GM23338 (cell line): ENCODE data around the gene HNMT. TPM values are rescaled to one million over a fixed set of nuclear protein-coding genes. Genes with fewer than 3 reads are reported as not detected.

ENCODE experiments used
- ATAC-seq: fragments of 200-7000 bp; cut with Tn5 transposase; 3 replicates; pipeline ENCODE4 v1.9.1; 2020
- DNase-seq: peaks from one replicate; pipeline ENCODE4 v3.0.0-alpha.2; 2015; ENCODE audit warnings: low spot score
- H2AFZ ChIP-seq: fragments of 200-600 bp; sonication (generic); 2 replicates; pipeline ENCODE4 v1.8.0; 2016; ENCODE audit warnings: antibody characterized with exemption, mild to moderate bottlenecking, moderate library complexity
- H3F3A ChIP-seq: fragments of 200-600 bp; sonication (generic); replicated peaks from 2 replicates; pipeline ENCODE4 v1.8.0; 2017; ENCODE audit warnings: antibody characterized with exemption, mixed run types, low read depth
- H3K27ac ChIP-seq: fragments of 200-600 bp; sonication (generic); 2 replicates; pipeline ENCODE4 v1.6.1; 2016; ENCODE audit warnings: low read depth
- H3K27me3 ChIP-seq: fragments of 200-600 bp; sonication (generic); 2 replicates; pipeline ENCODE4 v1.8.0; 2016; ENCODE audit warnings: mild to moderate bottlenecking, mixed run types, moderate library complexity; ENCODE audit not compliant: insufficient read depth
- H3K36me3 ChIP-seq: fragments of 200-600 bp; sonication (generic); 2 replicates; pipeline ENCODE4 v1.8.0; 2016; ENCODE audit warnings: mild to moderate bottlenecking; ENCODE audit not compliant: insufficient read depth
- H3K4me1 ChIP-seq: fragments of 200-600 bp; sonication (generic); 2 replicates; pipeline ENCODE4 v1.8.0; 2016; ENCODE audit warnings: mild to moderate bottlenecking, moderate library complexity; ENCODE audit not compliant: insufficient read depth
- H3K4me2 ChIP-seq: fragments of 200-600 bp; sonication (generic); 2 replicates; pipeline ENCODE4 v1.7.1; 2017; ENCODE audit warnings: mixed run types
- H3K4me3 ChIP-seq: fragments of 200-600 bp; sonication (generic); 2 replicates; pipeline ENCODE4 v1.6.1; 2016; ENCODE audit warnings: mixed run types
- H3K79me2 ChIP-seq: fragments of 200-600 bp; sonication (generic); replicated peaks from 2 replicates; pipeline ENCODE4 v1.8.0; 2017; ENCODE audit warnings: mild to moderate bottlenecking; ENCODE audit not compliant: insufficient read depth
- H3K9me2 ChIP-seq: fragments of 200-600 bp; sonication (generic); 2 replicates; pipeline ENCODE4 v1.8.0; 2017; ENCODE audit not compliant: insufficient read depth
- H4K20me1 ChIP-seq: fragments of 200-600 bp; sonication (generic); replicated peaks from 2 replicates; pipeline ENCODE4 v1.8.0; 2017; ENCODE audit warnings: mild to moderate bottlenecking; ENCODE audit not compliant: insufficient read depth
- H3K27ac Mint-ChIP-seq: 2 replicates; pipeline ENCODE4 v1.8.0; 2020; ENCODE audit warnings: inconsistent platforms, mild to moderate bottlenecking, moderate library complexity, mixed read lengths
- H3K27me3 Mint-ChIP-seq: 3 replicates; pipeline ENCODE4 v1.8.0; 2022; ENCODE audit warnings: low read depth, mild to moderate bottlenecking, moderate library complexity, mixed read lengths, inconsistent platforms; ENCODE audit not compliant: insufficient read depth, poor library complexity
- H3K36me3 Mint-ChIP-seq: 3 replicates; pipeline ENCODE4 v1.8.0; 2021; ENCODE audit warnings: low read depth, mild to moderate bottlenecking, inconsistent platforms, moderate library complexity, mixed read lengths
- H3K4me1 Mint-ChIP-seq: 3 replicates; pipeline ENCODE4 v1.8.0; 2020; ENCODE audit warnings: mild to moderate bottlenecking, inconsistent platforms, mixed read lengths
- H3K4me3 Mint-ChIP-seq: 3 replicates; pipeline ENCODE4 v1.8.0; 2021; ENCODE audit warnings: moderate library complexity, mild to moderate bottlenecking, inconsistent platforms, mixed read lengths
- H3K9me3 Mint-ChIP-seq: 3 replicates; pipeline ENCODE4 v1.8.0; 2020; ENCODE audit warnings: moderate library complexity, mild to moderate bottlenecking, inconsistent platforms, mixed read lengths
- CREB1 ChIP-seq: fragments of 250-450 bp; sonication (Bioruptor Pico); IDR thresholded peaks from 2 replicates; pipeline ENCODE4 v1.5.0; 2020; ENCODE audit warnings: low read depth, mild to moderate bottlenecking, moderate library complexity
- EZH2 ChIP-seq: fragments of 200-600 bp; sonication (generic); IDR thresholded peaks from one replicate; pipeline ENCODE4 v1.8.0; 2017; ENCODE audit warnings: antibody characterized with exemption, mild to moderate bottlenecking, low read depth; ENCODE audit not compliant: unreplicated experiment
- EZH2phosphoT487 ChIP-seq: fragments of 200-600 bp; sonication (generic); IDR thresholded peaks from one replicate; pipeline ENCODE4 v1.8.1; 2018; ENCODE audit warnings: antibody characterized with exemption; ENCODE audit not compliant: unreplicated experiment
- POLR2AphosphoS5 ChIP-seq: IDR thresholded peaks from 2 replicates; pipeline ENCODE4 v1.6.1; 2016; ENCODE audit warnings: antibody characterized with exemption, low read depth
- STAT1 ChIP-seq: IDR thresholded peaks from one replicate; pipeline ENCODE4 v1.6.1; 2016; ENCODE audit warnings: antibody characterized with exemption; ENCODE audit not compliant: unreplicated experiment
- ZNF331 ChIP-seq: fragments of 250-450 bp; sonication (Bioruptor Pico); IDR thresholded peaks from 2 replicates; pipeline ENCODE4 v1.5.0; 2020; ENCODE audit warnings: low read depth, mild to moderate bottlenecking, moderate library complexity
- polyA plus RNA-seq: library from polyadenylated mRNA; unstranded; fragments of >200 nt; fragmentation: Nextera tagmentation; extraction: Ambion mirVana; gene quantifications from 2 replicates; pipeline ENCODE4 v1.2.1, GENCODE V29; 2016
- total RNA-seq: library from RNA; depleted of rRNA; stranded (reverse); fragments of >200 nt; shearing (Covaris generic); gene quantifications from 2 replicates; pipeline ENCODE4 v1.2.3, GENCODE V29; 2014
- TF ChIP-seq, protein P1 (sequence below), 2 experiments: fragments of 200-600 bp in 1 of 2; sonication (generic) in 1 of 2; conservative IDR thresholded peaks; 2 replicates each; pipeline versions ENCODE4 v1.5.1 to v1.6.1; 2016 to 2017; ENCODE audit warnings: antibody characterized with exemption in 2 of 2, low read depth in 2 of 2, mild to moderate bottlenecking in 2 of 2, moderate library complexity in 1 of 2
- TF ChIP-seq, protein P2 (sequence below): IDR thresholded peaks from one replicate; pipeline ENCODE4 v1.6.1; 2018; ENCODE audit warnings: antibody characterized with exemption; ENCODE audit not compliant: unreplicated experiment
- TF ChIP-seq, protein P3 (sequence below): IDR thresholded peaks from 2 replicates; pipeline ENCODE4 v1.6.1; 2016; ENCODE audit warnings: antibody characterized with exemption

The HNMT gene
- total and polyA plus RNA-seq, 2 experiments from 2014 or later, result 3.3 to 3.4 TPM

DNA sequence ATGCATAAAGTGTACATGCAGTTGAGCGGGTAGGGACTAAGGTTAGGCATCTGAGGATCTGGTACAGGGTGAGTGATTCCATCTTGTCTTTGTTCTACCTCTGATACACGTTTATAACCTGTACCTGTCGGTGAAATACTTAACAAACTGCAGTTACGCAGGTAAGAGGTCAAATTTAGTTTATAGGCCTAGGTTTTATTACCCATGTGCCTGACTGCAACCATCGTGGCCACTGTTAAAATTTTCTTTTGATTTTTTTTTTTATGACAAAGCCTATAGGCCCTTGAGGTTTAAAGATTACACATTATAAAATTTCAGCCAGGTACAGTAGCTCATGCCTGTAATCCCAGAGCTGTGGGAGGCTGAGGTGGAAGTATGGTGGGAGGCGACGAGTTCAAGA lies 15.4 kb upstream of the HNMT start (continued):
- TF ChIP-seq, protein P1, sequence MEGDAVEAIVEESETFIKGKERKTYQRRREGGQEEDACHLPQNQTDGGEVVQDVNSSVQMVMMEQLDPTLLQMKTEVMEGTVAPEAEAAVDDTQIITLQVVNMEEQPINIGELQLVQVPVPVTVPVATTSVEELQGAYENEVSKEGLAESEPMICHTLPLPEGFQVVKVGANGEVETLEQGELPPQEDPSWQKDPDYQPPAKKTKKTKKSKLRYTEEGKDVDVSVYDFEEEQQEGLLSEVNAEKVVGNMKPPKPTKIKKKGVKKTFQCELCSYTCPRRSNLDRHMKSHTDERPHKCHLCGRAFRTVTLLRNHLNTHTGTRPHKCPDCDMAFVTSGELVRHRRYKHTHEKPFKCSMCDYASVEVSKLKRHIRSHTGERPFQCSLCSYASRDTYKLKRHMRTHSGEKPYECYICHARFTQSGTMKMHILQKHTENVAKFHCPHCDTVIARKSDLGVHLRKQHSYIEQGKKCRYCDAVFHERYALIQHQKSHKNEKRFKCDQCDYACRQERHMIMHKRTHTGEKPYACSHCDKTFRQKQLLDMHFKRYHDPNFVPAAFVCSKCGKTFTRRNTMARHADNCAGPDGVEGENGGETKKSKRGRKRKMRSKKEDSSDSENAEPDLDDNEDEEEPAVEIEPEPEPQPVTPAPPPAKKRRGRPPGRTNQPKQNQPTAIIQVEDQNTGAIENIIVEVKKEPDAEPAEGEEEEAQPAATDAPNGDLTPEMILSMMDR (conservative IDR thresholded peaks at IDR 0.05; ENCODE audit: low read depth in 2 of 2), result no peak
- TF ChIP-seq, protein P2, sequence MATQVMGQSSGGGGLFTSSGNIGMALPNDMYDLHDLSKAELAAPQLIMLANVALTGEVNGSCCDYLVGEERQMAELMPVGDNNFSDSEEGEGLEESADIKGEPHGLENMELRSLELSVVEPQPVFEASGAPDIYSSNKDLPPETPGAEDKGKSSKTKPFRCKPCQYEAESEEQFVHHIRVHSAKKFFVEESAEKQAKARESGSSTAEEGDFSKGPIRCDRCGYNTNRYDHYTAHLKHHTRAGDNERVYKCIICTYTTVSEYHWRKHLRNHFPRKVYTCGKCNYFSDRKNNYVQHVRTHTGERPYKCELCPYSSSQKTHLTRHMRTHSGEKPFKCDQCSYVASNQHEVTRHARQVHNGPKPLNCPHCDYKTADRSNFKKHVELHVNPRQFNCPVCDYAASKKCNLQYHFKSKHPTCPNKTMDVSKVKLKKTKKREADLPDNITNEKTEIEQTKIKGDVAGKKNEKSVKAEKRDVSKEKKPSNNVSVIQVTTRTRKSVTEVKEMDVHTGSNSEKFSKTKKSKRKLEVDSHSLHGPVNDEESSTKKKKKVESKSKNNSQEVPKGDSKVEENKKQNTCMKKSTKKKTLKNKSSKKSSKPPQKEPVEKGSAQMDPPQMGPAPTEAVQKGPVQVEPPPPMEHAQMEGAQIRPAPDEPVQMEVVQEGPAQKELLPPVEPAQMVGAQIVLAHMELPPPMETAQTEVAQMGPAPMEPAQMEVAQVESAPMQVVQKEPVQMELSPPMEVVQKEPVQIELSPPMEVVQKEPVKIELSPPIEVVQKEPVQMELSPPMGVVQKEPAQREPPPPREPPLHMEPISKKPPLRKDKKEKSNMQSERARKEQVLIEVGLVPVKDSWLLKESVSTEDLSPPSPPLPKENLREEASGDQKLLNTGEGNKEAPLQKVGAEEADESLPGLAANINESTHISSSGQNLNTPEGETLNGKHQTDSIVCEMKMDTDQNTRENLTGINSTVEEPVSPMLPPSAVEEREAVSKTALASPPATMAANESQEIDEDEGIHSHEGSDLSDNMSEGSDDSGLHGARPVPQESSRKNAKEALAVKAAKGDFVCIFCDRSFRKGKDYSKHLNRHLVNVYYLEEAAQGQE, result no peak
- no peak for TF ChIP-seq STAT1
- no peak for TF ChIP-seq POLR2AphosphoS5

DNA sequence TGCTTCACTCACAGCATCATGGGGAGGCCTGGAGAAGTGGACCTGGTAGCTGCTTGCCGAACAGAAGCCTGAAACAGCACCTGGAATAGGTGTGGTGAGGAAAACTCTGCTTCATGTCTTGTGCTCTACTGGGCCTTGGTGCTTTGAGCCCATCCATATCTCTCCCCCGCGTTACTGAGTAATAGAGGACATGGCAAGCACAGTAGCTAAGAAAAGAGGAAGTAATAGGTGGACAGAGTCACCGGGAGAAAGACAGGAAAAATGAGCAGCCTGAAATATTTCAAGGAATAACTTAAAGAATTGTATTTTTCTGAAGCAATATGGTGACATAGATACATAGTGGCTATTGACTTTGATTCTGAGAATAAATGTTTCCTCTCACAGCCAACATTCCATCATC lies 14.0 kb upstream of the HNMT start:
- peaks cover 18% of the 10 kb centered on the region for H3K27me3 ChIP-seq
- DNase-seq, result no peak
- no peak overlapping the region for H3K4me3 ChIP-seq
- no peaks in the 10 kb centered on the region for H3K9me3 Mint-ChIP-seq
- H3K79me2 ChIP-seq, result no peaks in the 10 kb centered on the region
- no peak overlapping the region for H3K27ac ChIP-seq
- H3K36me3 ChIP-seq, result no peaks in the 10 kb centered on the region
- no peaks in the 10 kb centered on the region for H3K36me3 Mint-ChIP-seq
- no peak overlapping the region for H3K27ac Mint-ChIP-seq
- no peak overlapping the region for H2AFZ ChIP-seq
- no peaks in the 10 kb centered on the region for H4K20me1 ChIP-seq
- H3K4me1 Mint-ChIP-seq, result no peaks in the 10 kb centered on the region
- H3K4me3 Mint-ChIP-seq, result no peak overlapping the region
- H3K27me3 Mint-ChIP-seq, result peaks cover 1% of the 10 kb centered on the region
- no peaks in the 10 kb centered on the region for H3K9me2 ChIP-seq
- H3K4me2 ChIP-seq, result no peak overlapping the region
- no peak for ATAC-seq
- H3F3A ChIP-seq, result no peaks in the 10 kb centered on the region
- no peaks in the 10 kb centered on the region; the same call in 1 of the 2 replicates for H3K4me1 ChIP-seq
- TF ChIP-seq, protein P3, sequence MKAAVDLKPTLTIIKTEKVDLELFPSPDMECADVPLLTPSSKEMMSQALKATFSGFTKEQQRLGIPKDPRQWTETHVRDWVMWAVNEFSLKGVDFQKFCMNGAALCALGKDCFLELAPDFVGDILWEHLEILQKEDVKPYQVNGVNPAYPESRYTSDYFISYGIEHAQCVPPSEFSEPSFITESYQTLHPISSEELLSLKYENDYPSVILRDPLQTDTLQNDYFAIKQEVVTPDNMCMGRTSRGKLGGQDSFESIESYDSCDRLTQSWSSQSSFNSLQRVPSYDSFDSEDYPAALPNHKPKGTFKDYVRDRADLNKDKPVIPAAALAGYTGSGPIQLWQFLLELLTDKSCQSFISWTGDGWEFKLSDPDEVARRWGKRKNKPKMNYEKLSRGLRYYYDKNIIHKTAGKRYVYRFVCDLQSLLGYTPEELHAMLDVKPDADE, result no peak
- TF ChIP-seq ZNF331 (no peak), EZH2phosphoT487 (no peak), CREB1 (no peak), EZH2 (no peak), POLR2AphosphoS5 (no peak)
- TF ChIP-seq, protein P1 (conservative IDR thresholded peaks at IDR 0.05; ENCODE audit: low read depth in 2 of 2), result no peak
- TF ChIP-seq, protein P2, result no peak
